Pancreas (tissue), 10 donors: ENCODE measurements around the gene MPP2. TPM values are rescaled to one million over a fixed set of nuclear protein-coding genes. Genes with fewer than 3 reads are reported as not detected.
A peak's percentile ranks its signal among the peaks of the same experiment; 100 is the strongest.
"Not testable (repeated sequence)": the region's sequence is repeated elsewhere in the genome, so short reads cannot be mapped to it uniquely, and the experiment has no call there.

Source experiments
- ATAC-seq, 4 donors: fragments of 200-7000 bp; cut with Tn5 transposase; one replicate each; pipeline versions ENCODE4 v1.8.0 to v1.9.1; 2020; ENCODE audit warnings: mild to moderate bottlenecking in 4 of 4, moderate library complexity in 4 of 4
- DNase-seq, 6 donors: peaks; one replicate each; pipeline ENCODE4 v3.0.0-alpha.2; 2020
- FAIRE-seq: peaks from 2 replicates; lab custom pipeline; 2012; peaks lifted over from hg19 to GRCh38; lab: Jason Lieb, UNC
- H3K27ac ChIP-seq, 4 donors: fragments of 200-600 bp; sonication (generic); 1 replicate in 3 of 4; 2 replicates in 1 of 4; pipeline versions ENCODE4 v1.5.0 to v1.8.0; 2020
- H3K27me3 ChIP-seq, 4 donors: fragments of 200-600 bp; one replicate each; pipeline ENCODE4 v1.8.0; 2021
- H3K36me3 ChIP-seq, 3 donors: fragments of 200-600 bp; sonication (generic) in 1 of 3; one replicate each; pipeline versions ENCODE4 v1.5.0 to v1.8.0; 2020 to 2021
- H3K4me1 ChIP-seq, 3 donors: fragments of 200-600 bp; one replicate each; pipeline ENCODE4 v1.8.0; 2021
- H3K4me3 ChIP-seq, 4 donors: fragments of 200-600 bp; sonication (generic) in 2 of 4; one replicate each; pipeline versions ENCODE4 v1.5.0 to v1.8.0; 2020 to 2021
- H3K9me3 ChIP-seq, 4 donors: fragments of 200-600 bp; one replicate each; pipeline ENCODE4 v1.8.0; 2021
- CTCF ChIP-seq, 4 donors: fragments of 200-600 bp; sonication (generic) in 3 of 4; IDR thresholded peaks; one replicate each; pipeline versions ENCODE4 v1.5.0 to v1.8.0; 2021; ENCODE audit warnings: antibody characterized with exemption in 4 of 4
- WGBS, 2 donors: extraction: QIAGEN DNeasy Blood & Tissue Kit; methylation state at CpG; one replicate each; pipeline ENCODE4 v1.1.7; 2013; 5-methylcytosine and 5-hydroxymethylcytosine counted together
- intact Hi-C, 3 donors: fragments of 100-400 bp; cut with DNase I; formaldehyde crosslinking; loops; one replicate each; pipeline versions ENCODE4 v1.11.1 to v1.14.2; 2022
- polyA plus RNA-seq, 2 donors: library from polyadenylated mRNA; stranded (reverse); fragments of 200-250 nt; gene quantifications; one replicate each; pipeline ENCODE4 v1.2.3, GENCODE V29; 2013
- total RNA-seq, 6 donors: library from RNA; stranded (reverse); fragmentation: NEBNext Ultra II Directional in 4 of 6; extraction: Animal tissue kit (Norgen Biotek cat#: 25700) in 4 of 6; gene quantifications; one replicate each; pipeline versions ENCODE4 v1.2.1 to v1.2.4, GENCODE V29; 2021 to 2023
- donor health status: healthy with polysubstance abuse.
- donor health status: DM: no; HTN: no; CAD: no; lungs with moderate emphysema.
- donor health status: DM: no; HTN: no; CAD: no.
- donor health status: control.
- donor health status: control.
- donor health status: Bipolar disorder and iron deficiency.
- donor health status: DM: yes; HTN: yes; CAD: no.
- donor health status: DM: no; HTN: no; CAD: no.
- donor health status: DM: no; HTN: no; CAD: no.
- donor health status: DM: yes; HTN: yes; CAD: no.

Gene MPP2
- total and polyA plus RNA-seq, 8 donors, result 1.0 to 6.6 (median 2.2) TPM

- Histone ChIP-seq H3K27ac (no peak overlapping the region), H3K9me3 (no peaks in the 10 kb centered on the region), H3K4me3 (no peak overlapping the region), H3K27me3 (no peaks in the 10 kb centered on the region), H3K4me1 (no peaks in the 10 kb centered on the region), H3K36me3 (no peaks in the 10 kb centered on the region)
- FAIRE-seq (no peak), DNase-seq (no peak), ATAC-seq (no peak)
- WGBS, 2 donors, result 82 to 88% methylated on average over 3 of the region's 3 CpGs
- intact Hi-C loops, result no loop called here
- no peak for TF ChIP-seq CTCF (IDR thresholded peaks at IDR 0.05)
Measured at GRCh38 chr17:43897831-43898230, 9.5 kb downstream of the MPP2 start.

- intact Hi-C loops, H3K9me3 ChIP-seq, H3K27me3 ChIP-seq, H3K4me1 ChIP-seq, FAIRE-seq, H3K36me3 ChIP-seq, H3K4me3 ChIP-seq, DNase-seq, H3K27ac ChIP-seq, ATAC-seq: not testable (repeated sequence)
- WGBS, 2 donors, result 89 to 90% methylated on average over 4 of the region's 4 CpGs
Measured at GRCh38 chr17:43894494-43894893, 12.8 kb downstream of the MPP2 start.

- intact Hi-C loops, result no loop called here
- DNase-seq, result no peak
- Histone ChIP-seq H3K9me3 (no peaks in the 10 kb centered on the region), H3K36me3 (no peaks in the 10 kb centered on the region), H3K27ac (no peak overlapping the region), H3K27me3 (no peaks in the 10 kb centered on the region), H3K4me3 (no peak overlapping the region), H3K4me1 (no peaks in the 10 kb centered on the region)
- no peak for TF ChIP-seq CTCF (IDR thresholded peaks at IDR 0.05)
- 53 to 66% methylated on average over 4 of the region's 4 CpGs for WGBS, 2 donors
- no peak for FAIRE-seq
- ATAC-seq, result no peak
Measured at GRCh38 chr17:43892647-43892952, 14.7 kb downstream of the MPP2 start.

- peak; percentile 53 to 94 (median 85) for ATAC-seq
- Histone ChIP-seq H3K36me3 (no peaks in the 10 kb centered on the region), H3K4me1 (no peaks in the 10 kb centered on the region), H3K27ac (no peak overlapping the region), H3K4me3 (no peak overlapping the region), H3K27me3 (no peaks in the 10 kb centered on the region), H3K9me3 (no peaks in the 10 kb centered on the region)
- intact Hi-C loops, result no loop called here
- DNase-seq, result peak in 2 of 6 donors; percentile 50 to 58
- TF ChIP-seq CTCF (IDR thresholded peaks at IDR 0.05), result no peak
- FAIRE-seq, result no peak
- WGBS, 2 donors, result 46 to 47% methylated on average over 5 of the region's 5 CpGs
Measured at GRCh38 chr17:43891851-43892646, 15.3 kb downstream of the MPP2 start.

GRCh38 chr17:43890240-43890639, 17.1 kb downstream of the MPP2 start:
- Histone ChIP-seq H3K36me3 (no peaks in the 10 kb centered on the region), H3K4me3 (no peak overlapping the region), H3K27me3 (no peaks in the 10 kb centered on the region), H3K27ac (no peak overlapping the region), H3K4me1 (no peaks in the 10 kb centered on the region), H3K9me3 (no peaks in the 10 kb centered on the region)
- 92% methylated on average over 1 of the region's 1 CpG for WGBS, 2 donors
- intact Hi-C loops, result no loop called here
- DNase-seq, result no peak
- FAIRE-seq, result no peak
- TF ChIP-seq CTCF (IDR thresholded peaks at IDR 0.05), result no peak
- no peak for ATAC-seq
